ENCODE data around the gene PPP6R3. TPM values are rescaled to one million over a fixed set of nuclear protein-coding genes. Genes with fewer than 3 reads are reported as not detected.

Gene PPP6R3
- total and polyA plus RNA-seq, 2 of the 8 experiments (the other 6 are each of a cell fraction or from before 2014, with no cell fraction given), result 44.6 to 150 TPM

DNA sequence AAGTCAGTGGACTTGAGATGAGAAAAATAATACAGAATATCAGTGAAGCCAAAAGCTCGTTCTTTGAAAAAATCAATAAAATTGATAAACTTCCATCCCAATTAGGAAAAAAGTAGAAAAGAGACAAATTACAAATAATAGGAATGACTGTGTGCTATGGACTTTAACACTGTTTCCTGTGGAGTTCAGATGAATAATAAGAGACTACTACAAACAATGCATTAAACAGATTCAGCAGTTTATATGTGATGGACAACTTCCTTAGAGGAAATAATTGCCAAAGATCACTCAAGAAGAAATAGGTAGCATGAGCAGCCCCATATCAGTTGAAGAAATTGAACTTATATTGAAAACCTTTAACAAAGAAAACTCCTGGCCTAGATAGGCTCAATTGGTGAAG lies 99.7 kb downstream of the PPP6R3 start (continued):
- TF ChIP-seq, protein P1, sequence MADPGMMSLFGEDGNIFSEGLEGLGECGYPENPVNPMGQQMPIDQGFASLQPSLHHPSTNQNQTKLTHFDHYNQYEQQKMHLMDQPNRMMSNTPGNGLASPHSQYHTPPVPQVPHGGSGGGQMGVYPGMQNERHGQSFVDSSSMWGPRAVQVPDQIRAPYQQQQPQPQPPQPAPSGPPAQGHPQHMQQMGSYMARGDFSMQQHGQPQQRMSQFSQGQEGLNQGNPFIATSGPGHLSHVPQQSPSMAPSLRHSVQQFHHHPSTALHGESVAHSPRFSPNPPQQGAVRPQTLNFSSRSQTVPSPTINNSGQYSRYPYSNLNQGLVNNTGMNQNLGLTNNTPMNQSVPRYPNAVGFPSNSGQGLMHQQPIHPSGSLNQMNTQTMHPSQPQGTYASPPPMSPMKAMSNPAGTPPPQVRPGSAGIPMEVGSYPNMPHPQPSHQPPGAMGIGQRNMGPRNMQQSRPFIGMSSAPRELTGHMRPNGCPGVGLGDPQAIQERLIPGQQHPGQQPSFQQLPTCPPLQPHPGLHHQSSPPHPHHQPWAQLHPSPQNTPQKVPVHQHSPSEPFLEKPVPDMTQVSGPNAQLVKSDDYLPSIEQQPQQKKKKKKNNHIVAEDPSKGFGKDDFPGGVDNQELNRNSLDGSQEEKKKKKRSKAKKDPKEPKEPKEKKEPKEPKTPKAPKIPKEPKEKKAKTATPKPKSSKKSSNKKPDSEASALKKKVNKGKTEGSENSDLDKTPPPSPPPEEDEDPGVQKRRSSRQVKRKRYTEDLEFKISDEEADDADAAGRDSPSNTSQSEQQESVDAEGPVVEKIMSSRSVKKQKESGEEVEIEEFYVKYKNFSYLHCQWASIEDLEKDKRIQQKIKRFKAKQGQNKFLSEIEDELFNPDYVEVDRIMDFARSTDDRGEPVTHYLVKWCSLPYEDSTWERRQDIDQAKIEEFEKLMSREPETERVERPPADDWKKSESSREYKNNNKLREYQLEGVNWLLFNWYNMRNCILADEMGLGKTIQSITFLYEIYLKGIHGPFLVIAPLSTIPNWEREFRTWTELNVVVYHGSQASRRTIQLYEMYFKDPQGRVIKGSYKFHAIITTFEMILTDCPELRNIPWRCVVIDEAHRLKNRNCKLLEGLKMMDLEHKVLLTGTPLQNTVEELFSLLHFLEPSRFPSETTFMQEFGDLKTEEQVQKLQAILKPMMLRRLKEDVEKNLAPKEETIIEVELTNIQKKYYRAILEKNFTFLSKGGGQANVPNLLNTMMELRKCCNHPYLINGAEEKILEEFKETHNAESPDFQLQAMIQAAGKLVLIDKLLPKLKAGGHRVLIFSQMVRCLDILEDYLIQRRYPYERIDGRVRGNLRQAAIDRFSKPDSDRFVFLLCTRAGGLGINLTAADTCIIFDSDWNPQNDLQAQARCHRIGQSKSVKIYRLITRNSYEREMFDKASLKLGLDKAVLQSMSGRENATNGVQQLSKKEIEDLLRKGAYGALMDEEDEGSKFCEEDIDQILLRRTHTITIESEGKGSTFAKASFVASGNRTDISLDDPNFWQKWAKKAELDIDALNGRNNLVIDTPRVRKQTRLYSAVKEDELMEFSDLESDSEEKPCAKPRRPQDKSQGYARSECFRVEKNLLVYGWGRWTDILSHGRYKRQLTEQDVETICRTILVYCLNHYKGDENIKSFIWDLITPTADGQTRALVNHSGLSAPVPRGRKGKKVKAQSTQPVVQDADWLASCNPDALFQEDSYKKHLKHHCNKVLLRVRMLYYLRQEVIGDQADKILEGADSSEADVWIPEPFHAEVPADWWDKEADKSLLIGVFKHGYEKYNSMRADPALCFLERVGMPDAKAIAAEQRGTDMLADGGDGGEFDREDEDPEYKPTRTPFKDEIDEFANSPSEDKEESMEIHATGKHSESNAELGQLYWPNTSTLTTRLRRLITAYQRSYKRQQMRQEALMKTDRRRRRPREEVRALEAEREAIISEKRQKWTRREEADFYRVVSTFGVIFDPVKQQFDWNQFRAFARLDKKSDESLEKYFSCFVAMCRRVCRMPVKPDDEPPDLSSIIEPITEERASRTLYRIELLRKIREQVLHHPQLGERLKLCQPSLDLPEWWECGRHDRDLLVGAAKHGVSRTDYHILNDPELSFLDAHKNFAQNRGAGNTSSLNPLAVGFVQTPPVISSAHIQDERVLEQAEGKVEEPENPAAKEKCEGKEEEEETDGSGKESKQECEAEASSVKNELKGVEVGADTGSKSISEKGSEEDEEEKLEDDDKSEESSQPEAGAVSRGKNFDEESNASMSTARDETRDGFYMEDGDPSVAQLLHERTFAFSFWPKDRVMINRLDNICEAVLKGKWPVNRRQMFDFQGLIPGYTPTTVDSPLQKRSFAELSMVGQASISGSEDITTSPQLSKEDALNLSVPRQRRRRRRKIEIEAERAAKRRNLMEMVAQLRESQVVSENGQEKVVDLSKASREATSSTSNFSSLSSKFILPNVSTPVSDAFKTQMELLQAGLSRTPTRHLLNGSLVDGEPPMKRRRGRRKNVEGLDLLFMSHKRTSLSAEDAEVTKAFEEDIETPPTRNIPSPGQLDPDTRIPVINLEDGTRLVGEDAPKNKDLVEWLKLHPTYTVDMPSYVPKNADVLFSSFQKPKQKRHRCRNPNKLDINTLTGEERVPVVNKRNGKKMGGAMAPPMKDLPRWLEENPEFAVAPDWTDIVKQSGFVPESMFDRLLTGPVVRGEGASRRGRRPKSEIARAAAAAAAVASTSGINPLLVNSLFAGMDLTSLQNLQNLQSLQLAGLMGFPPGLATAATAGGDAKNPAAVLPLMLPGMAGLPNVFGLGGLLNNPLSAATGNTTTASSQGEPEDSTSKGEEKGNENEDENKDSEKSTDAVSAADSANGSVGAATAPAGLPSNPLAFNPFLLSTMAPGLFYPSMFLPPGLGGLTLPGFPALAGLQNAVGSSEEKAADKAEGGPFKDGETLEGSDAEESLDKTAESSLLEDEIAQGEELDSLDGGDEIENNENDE (IDR thresholded peaks at IDR 0.05; ENCODE audit: insufficient replicate concordance, low read length), result no peak
- TF ChIP-seq CBX5 (IDR thresholded peaks at IDR 0.05; ENCODE audit: low read depth, low read length) (no peak), CHD2 (IDR thresholded peaks at IDR 0.05; ENCODE audit: low read length) (no peak), JUND (IDR thresholded peaks at IDR 0.05; ENCODE audit: low read length) (no peak), CTBP2 (IDR thresholded peaks at IDR 0.05; ENCODE audit: borderline replicate concordance, insufficient read depth, insufficient read length, low read length) (no peak), RAD21 (IDR thresholded peaks at IDR 0.05 in 1 of 2, conservative IDR thresholded peaks at IDR 0.05 in 1 of 2; ENCODE audit: low read depth in 2 of 2, low read length in 2 of 2) (no peak), SP4 (IDR thresholded peaks at IDR 0.05; ENCODE audit: low read length) (no peak), JUN (IDR thresholded peaks at IDR 0.05; ENCODE audit: low read depth, low read length) (no peak)
